HCT116 (cell line): ENCODE results near the gene HLCS. TPM values are rescaled to one million over a fixed set of nuclear protein-coding genes. Genes with fewer than 3 reads are reported as not detected.

Experiments
- ATAC-seq: fragments of 200-7000 bp; cut with Tn5 transposase; 2 replicates; pipeline ENCODE4 v1.9.1; 2020; ENCODE audit warnings: mild to moderate bottlenecking, moderate library complexity
- BruUV-seq: library from RNA; stranded (reverse); fragments of 400-500 nt; replicated peaks from 2 replicates; lab custom pipeline; 2021; lab: Mats Ljungman, UMichigan
- CTCF ChIA-PET: fragments of 300-600 bp; sonication (Branson Sonifier 250); formaldehyde crosslinking; loops from one replicate; lab custom pipeline; 2021; ENCODE audit warnings: antibody characterized with exemption; lab: Charles Lee
- POLR2A ChIA-PET: fragments of 300-600, 350-600 bp; sonication (Branson Sonifier 250); formaldehyde crosslinking; loops from one replicate; lab custom pipeline; 2021; ENCODE audit warnings: antibody characterized with exemption; lab: Charles Lee
- RAD21 ChIA-PET, 2 experiments: fragments of 300-600 bp; sonication (Branson Sonifier 250); formaldehyde crosslinking; loops; one replicate each; lab custom pipeline; 2023; ENCODE audit warnings: low total read pairs in 2 of 2; ENCODE audit not compliant: uncharacterized antibody in 2 of 2, unreplicated experiment in 2 of 2, low non-redundant PET in 1 of 2; lab: Charles Lee
- DNase-seq: peaks from one replicate; pipeline ENCODE4 v3.0.0-alpha.2; 2010; ENCODE audit warnings: low read depth, low spot score
- H2AFZ ChIP-seq: fragments of 200-600 bp; shearing (Covaris generic), sonication (generic); 2 replicates; pipeline ENCODE4 v1.6.1; 2017; ENCODE audit warnings: low read depth, mixed run types, mixed read lengths, antibody characterized with exemption, low read length; ENCODE audit not compliant: poor library complexity, severe bottlenecking
- H3K27ac ChIP-seq: 2 replicates; pipeline ENCODE4 v1.5.1; 2012; ENCODE audit warnings: low read depth, low read length
- H3K27me3 ChIP-seq: fragments of 200-600 bp; sonication (generic); 2 replicates; pipeline ENCODE4 v1.6.1; 2016; ENCODE audit warnings: mixed run types, low read length, mixed read lengths; ENCODE audit not compliant: insufficient read depth
- H3K36me3 ChIP-seq, 2 experiments: fragments of 200-500 bp in 1 of 2; fragments of 200-600 bp in 1 of 2; sonication (Bioruptor generic) in 1 of 2; sonication (generic) in 1 of 2; 2 replicates each; pipeline versions ENCODE4 v1.5.1 to v1.6.1; 2014 to 2016; ENCODE audit warnings: low read length in 2 of 2, inconsistent platforms in 1 of 2, mixed read lengths in 1 of 2, mixed run types in 1 of 2; ENCODE audit not compliant: insufficient read depth in 2 of 2, control insufficient read depth in 1 of 2
- H3K4me1 ChIP-seq, 2 experiments: fragments of 200-600 bp in 1 of 2; sonication (generic) in 1 of 2; 2 replicates each; pipeline versions ENCODE4 v1.5.1 to v1.6.1; 2012 to 2017; ENCODE audit warnings: low read length in 2 of 2, inconsistent platforms in 1 of 2, mild to moderate bottlenecking in 1 of 2, mixed read lengths in 1 of 2, mixed run types in 1 of 2, moderate library complexity in 1 of 2; ENCODE audit not compliant: insufficient read depth in 2 of 2, control insufficient read depth in 1 of 2
- H3K4me2 ChIP-seq: fragments of 200-600 bp; sonication (generic); 2 replicates; pipeline ENCODE4 v1.6.1; 2017; ENCODE audit warnings: mixed run types, low read length, mixed read lengths
- H3K4me3 ChIP-seq, 2 experiments: fragments of 200-600 bp in 1 of 2; sonication (generic) in 1 of 2; replicated peaks in 1 of 2; 2 replicates each; pipeline ENCODE4 v1.5.1; 2011 to 2016; ENCODE audit warnings: low read length in 2 of 2, control low read depth in 1 of 2, low read depth in 1 of 2, mild to moderate bottlenecking in 1 of 2, mixed read lengths in 1 of 2, mixed run types in 1 of 2
- H3K79me2 ChIP-seq: fragments of 200-600 bp; sonication (generic); 2 replicates; pipeline ENCODE4 v1.6.1; 2017; ENCODE audit warnings: mild to moderate bottlenecking, mixed run types, low read length, moderate library complexity, mixed read lengths; ENCODE audit not compliant: insufficient read depth
- H3K9ac ChIP-seq: fragments of 200-600 bp; sonication (generic); 2 replicates; pipeline ENCODE4 v1.6.1; 2016; ENCODE audit warnings: low read length, mixed read lengths
- H3K9me2 ChIP-seq: fragments of 200-600 bp; sonication (generic), shearing (Covaris generic); 2 replicates; pipeline ENCODE4 v1.6.1; 2017; ENCODE audit warnings: mixed run types, mild to moderate bottlenecking, moderate library complexity; ENCODE audit not compliant: insufficient read depth
- H3K9me3 ChIP-seq, 2 experiments: fragments of 200-500 bp in 1 of 2; fragments of 200-600 bp in 1 of 2; sonication (Bioruptor generic) in 1 of 2; sonication (generic) in 1 of 2; 2 replicates each; pipeline ENCODE4 v1.6.1; 2014 to 2017; ENCODE audit warnings: low read length in 2 of 2, mixed read lengths in 2 of 2, inconsistent platforms in 1 of 2, low read depth in 1 of 2, mild to moderate bottlenecking in 1 of 2, mixed run types in 1 of 2, moderate library complexity in 1 of 2; ENCODE audit not compliant: control insufficient read depth in 1 of 2, insufficient read depth in 1 of 2
- H4K20me1 ChIP-seq: fragments of 200-600 bp; sonication (generic), shearing (Covaris generic); 2 replicates; pipeline ENCODE4 v1.6.1; 2017; ENCODE audit warnings: mixed run types, mild to moderate bottlenecking, moderate library complexity; ENCODE audit not compliant: insufficient read depth
- CEBPB ChIP-seq: IDR thresholded peaks from 2 replicates; pipeline ENCODE4 v1.6.1; 2012; ENCODE audit warnings: low read depth
- CTCF ChIP-seq, 3 experiments: fragments of 200-600 bp in 1 of 3; sonication (generic) in 1 of 3; IDR thresholded peaks in 2 of 3; conservative IDR thresholded peaks in 1 of 3; 2 replicates each; pipeline ENCODE4 v1.5.1; 2012 to 2017; ENCODE audit warnings: low read depth in 2 of 3, low read length in 2 of 3, antibody characterized with exemption in 1 of 3, borderline replicate concordance in 1 of 3, control low read depth in 1 of 3, mild to moderate bottlenecking in 1 of 3, mixed read lengths in 1 of 3, mixed run types in 1 of 3, moderate library complexity in 1 of 3; ENCODE audit not compliant: insufficient read depth in 1 of 3
- ELF1 ChIP-seq: IDR thresholded peaks from 2 replicates; pipeline ENCODE4 v1.6.1; 2012; ENCODE audit warnings: low read depth, borderline replicate concordance
- EZH2 ChIP-seq: fragments of 200-600 bp; sonication (generic); IDR thresholded peaks from 2 replicates; pipeline ENCODE4 v1.6.1; 2017; ENCODE audit warnings: antibody characterized with exemption, mixed run types
- EZH2phosphoT487 ChIP-seq: fragments of 200-600 bp; IDR thresholded peaks from 2 replicates; pipeline ENCODE4 v1.6.1; 2018; ENCODE audit warnings: antibody characterized with exemption, borderline replicate concordance
- POLR2AphosphoS5 ChIP-seq: IDR thresholded peaks from 2 replicates; pipeline ENCODE4 v1.6.1; 2011; ENCODE audit warnings: mild to moderate bottlenecking, low read depth, low read length, moderate library complexity
- RAD21 ChIP-seq: IDR thresholded peaks from 2 replicates; pipeline ENCODE4 v1.6.1; 2012; ENCODE audit warnings: low read depth, mild to moderate bottlenecking
- REST ChIP-seq: IDR thresholded peaks from 2 replicates; pipeline ENCODE4 v1.6.1; 2012; ENCODE audit warnings: low read depth
- TCF7L2 ChIP-seq: IDR thresholded peaks from 2 replicates; pipeline ENCODE4 v1.7.0; 2011; ENCODE audit warnings: borderline replicate concordance, inconsistent platforms; ENCODE audit not compliant: insufficient read depth, insufficient read length; ENCODE audit errors: extremely low read depth
- YY1 ChIP-seq: IDR thresholded peaks from 2 replicates; pipeline ENCODE4 v1.6.1; 2011; ENCODE audit warnings: low read length, low read depth, moderate library complexity, mild to moderate bottlenecking; ENCODE audit not compliant: insufficient replicate concordance; ENCODE audit errors: extremely low read depth
- ZBTB33 ChIP-seq: IDR thresholded peaks from 2 replicates; pipeline ENCODE4 v1.6.1; 2011; ENCODE audit warnings: mild to moderate bottlenecking, low read length, moderate library complexity; ENCODE audit not compliant: insufficient replicate concordance; ENCODE audit errors: extremely low read depth
- intact Hi-C: fragments of 100-400 bp; cut with micrococcal nuclease; formaldehyde crosslinking; loops from 2 replicates; pipeline ENCODE4 v1.10.0; 2022
- total RNA-seq: library from RNA; stranded (reverse); gene quantifications from one replicate; pipeline ENCODE4 v1.2.1, GENCODE V29; 2021; ENCODE audit not compliant: unreplicated experiment

Gene HLCS
- total RNA-seq, 1 experiment from 2014 or later, result 18.5 TPM

- CTCF ChIA-PET, result no interaction called here
- BruUV-seq, result no TSS peak
These were observed 121.4 kb downstream of the HLCS start for GRCh38 chr21:36845070-36845469.

GRCh38 chr21:36841866-36842265, 124.6 kb downstream of the HLCS start:
- intact Hi-C loops, result loop anchor here (10.0 kb wide), 1 partner anchor 87 kb away; no protein-coding TSS in a partner anchor
- ATAC-seq (no peak), DNase-seq (no peak)
- Histone ChIP-seq H3K79me2 (no peaks in the 10 kb centered on the region), H3K9ac (no peak overlapping the region), H3K36me3 (no peaks in the 10 kb centered on the region), H4K20me1 (no peaks in the 10 kb centered on the region), H3K27ac (no peak overlapping the region), H2AFZ (no peak overlapping the region), H3K4me2 (no peak overlapping the region), H3K27me3 (no peaks in the 10 kb centered on the region), H3K4me1 (peaks cover 15 to 20% of the 10 kb centered on the region in 2 experiments), H3K4me3 (no peak overlapping the region), H3K9me3 (no peaks in the 10 kb centered on the region), H3K9me2 (no peaks in the 10 kb centered on the region)
- ChIA-PET RAD21 (no interaction called here), POLR2A (no interaction called here), CTCF (no interaction called here)
- no TSS peak for BruUV-seq
- TF ChIP-seq REST (no peak), POLR2AphosphoS5 (no peak), CTCF (IDR thresholded peaks at IDR 0.05 in 2 of 3, conservative IDR thresholded peaks at IDR 0.05 in 1 of 3; ENCODE audit: borderline replicate concordance in 1 of 3, insufficient read depth in 1 of 3, low read depth in 2 of 3, low read length in 2 of 3) (no peak), EZH2 (no peak), RAD21 (no peak), ZBTB33 (no peak), ELF1 (no peak), EZH2phosphoT487 (no peak), YY1 (no peak), CEBPB (no peak)

More at GRCh38 chr21:36845070-36845469, 121.4 kb downstream of the HLCS start:
- Histone ChIP-seq H4K20me1 (no peaks in the 10 kb centered on the region), H3K9me3 (no peaks in the 10 kb centered on the region), H3K4me3 (peak overlapping the region in 1 of 2 experiments; percentile 9; a peak in 1 of 4 replicates), H3K27me3 (no peaks in the 10 kb centered on the region), H3K9me2 (no peaks in the 10 kb centered on the region), H3K9ac (peak overlapping the region; percentile 12; the same call in 1 of the 2 replicates), H3K27ac (peak overlapping the region; percentile 28; the same call in 1 of the 2 replicates), H3K79me2 (no peaks in the 10 kb centered on the region), H3K36me3 (no peaks in the 10 kb centered on the region), H3K4me2 (peak overlapping the region; percentile 55), H2AFZ (no peak overlapping the region), H3K4me1 (peaks cover 32 to 38% of the 10 kb centered on the region in 2 experiments)
- peak; percentile 91 for TF ChIP-seq TCF7L2
- no peak for TF ChIP-seq ELF1
- ChIA-PET RAD21 (no interaction called here), POLR2A (no interaction called here)
- ATAC-seq (peak; percentile 74), DNase-seq (no peak)
- intact Hi-C loops, result loop anchor here (10.0 kb wide), 1 partner anchor 90 kb away; no protein-coding TSS in a partner anchor
